ENCODE data around the gene FBRSL1. TPM values are rescaled to one million over a fixed set of nuclear protein-coding genes. Genes with fewer than 3 reads are reported as not detected.

Gene FBRSL1
- total RNA-seq, 1 experiment from 2014 or later, result 96.1 TPM

Other genes with a start within 250 kb of the FBRSL1 start
- gene GALNT9, start 160.6 kb upstream of the FBRSL1 start, total RNA-seq (2022), result 0.21 and 0.45 TPM in 2 replicates
- not detected in 2 replicates for gene LRCOL1, start 120.4 kb downstream of the FBRSL1 start, total RNA-seq (2022)
- not detected in 2 replicates for gene P2RX2, start 128.6 kb downstream of the FBRSL1 start, total RNA-seq (2022)
- 167 and 170 TPM in 2 replicates for gene POLE, start 197.2 kb downstream of the FBRSL1 start, total RNA-seq (2022)
- 29.8 and 39.9 TPM in 2 replicates for gene PXMP2, start 197.4 kb downstream of the FBRSL1 start, total RNA-seq (2022)
- gene PGAM5, start 220.7 kb downstream of the FBRSL1 start, total RNA-seq (2022), result 78.1 and 87.8 TPM in 2 replicates

Measured in Caco-2 (cell line).